ENCODE data around the gene REP15. TPM values are rescaled to one million over a fixed set of nuclear protein-coding genes. Genes with fewer than 3 reads are reported as not detected.

Gene REP15
- total RNA-seq, 1 experiment from 2014 or later = 0.26 TPM

Other genes with a start within 250 kb of the REP15 start
- 0.32 to 0.71 TPM (median 0.52 TPM) in 3 replicates for gene SMCO2, start 249.7 kb upstream of the REP15 start, total RNA-seq (2021)
- 22.3 to 28.7 TPM (median 27.7 TPM) in 3 replicates for gene PPFIBP1, start 172.2 kb upstream of the REP15 start, total RNA-seq (2021)
- 42.7 to 43.5 TPM (median 43.0 TPM) in 3 replicates for gene MRPS35, start 14.4 kb downstream of the REP15 start, total RNA-seq (2021)
- 20.7 to 24.2 TPM (median 23.2 TPM) in 3 replicates for gene KLHL42, start 83.8 kb downstream of the REP15 start, total RNA-seq (2021)
- not detected in 3 replicates for gene MANSC4, start 83.8 kb downstream of the REP15 start, total RNA-seq (2021)

Data from WTC11 (cell line).